Islet precursor cell (in vitro differentiated cells): ENCODE results near the gene ELL3.
"Not testable (repeated sequence)": the region's sequence is repeated elsewhere in the genome, so short reads cannot be mapped to it uniquely, and the experiment has no call there.

Experiments
- DNase-seq: peaks from one replicate; pipeline ENCODE4 v3.0.0-alpha.2; 2018

ELL3 gene, protein sequence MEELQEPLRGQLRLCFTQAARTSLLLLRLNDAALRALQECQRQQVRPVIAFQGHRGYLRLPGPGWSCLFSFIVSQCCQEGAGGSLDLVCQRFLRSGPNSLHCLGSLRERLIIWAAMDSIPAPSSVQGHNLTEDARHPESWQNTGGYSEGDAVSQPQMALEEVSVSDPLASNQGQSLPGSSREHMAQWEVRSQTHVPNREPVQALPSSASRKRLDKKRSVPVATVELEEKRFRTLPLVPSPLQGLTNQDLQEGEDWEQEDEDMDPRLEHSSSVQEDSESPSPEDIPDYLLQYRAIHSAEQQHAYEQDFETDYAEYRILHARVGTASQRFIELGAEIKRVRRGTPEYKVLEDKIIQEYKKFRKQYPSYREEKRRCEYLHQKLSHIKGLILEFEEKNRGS

DNA sequence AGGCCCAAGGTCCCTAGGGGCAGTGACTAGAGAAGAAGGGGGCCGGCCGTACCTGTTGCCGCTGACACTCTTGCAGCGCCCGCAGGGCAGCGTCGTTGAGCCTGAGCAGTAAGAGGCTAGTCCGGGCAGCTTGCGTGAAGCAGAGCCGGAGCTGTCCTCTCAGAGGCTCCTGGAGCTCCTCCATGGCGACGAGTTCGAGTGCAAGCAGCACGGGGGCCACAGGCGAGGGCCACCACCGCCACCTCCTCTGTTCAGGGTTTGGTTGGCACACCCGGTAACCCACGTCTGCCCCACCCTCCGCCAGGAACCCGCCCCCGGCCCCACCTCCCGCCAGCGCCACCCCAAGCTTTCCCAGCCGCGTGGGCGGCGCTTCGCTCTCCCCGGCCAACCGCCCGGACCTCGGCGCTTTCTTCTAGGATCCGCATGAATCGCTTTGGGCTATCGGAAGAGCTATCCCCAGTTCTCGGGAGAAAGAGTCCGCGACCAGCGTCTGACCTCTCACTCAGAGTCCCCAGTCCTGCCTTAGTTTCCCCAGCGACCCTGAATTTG is at the start of gene ELL3:
TSS of gene ELL3 (minus strand) at position 249 of the 549 bp plus-strand sequence. CDS start at position 184, 65 bp downstream.
- peak; percentile 89 for DNase-seq

DNA sequence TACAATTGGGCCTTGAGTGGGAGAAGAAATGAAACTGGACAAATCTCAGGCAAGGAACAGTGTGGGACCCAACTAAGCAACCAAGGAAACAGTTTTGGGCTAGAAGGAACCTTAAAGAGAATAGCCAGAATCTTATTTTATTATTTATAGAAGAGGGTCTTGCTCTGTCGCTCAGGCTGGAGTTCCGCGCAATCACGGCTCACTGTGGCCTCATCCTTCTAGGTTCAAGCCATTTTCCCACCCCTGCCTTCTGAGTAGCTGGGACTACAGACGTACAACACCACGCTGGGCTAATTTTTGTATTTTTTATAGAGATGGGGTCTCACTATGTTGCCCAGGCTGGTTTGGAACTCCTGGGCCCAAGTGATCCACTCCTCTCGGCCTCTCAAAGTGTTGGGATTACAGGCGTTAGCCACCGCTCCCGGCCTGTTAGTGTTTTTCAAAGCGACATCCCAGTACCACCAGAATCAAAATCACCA is 49.3 kb upstream of the ELL3 start:
- no peak for DNase-seq

DNA sequence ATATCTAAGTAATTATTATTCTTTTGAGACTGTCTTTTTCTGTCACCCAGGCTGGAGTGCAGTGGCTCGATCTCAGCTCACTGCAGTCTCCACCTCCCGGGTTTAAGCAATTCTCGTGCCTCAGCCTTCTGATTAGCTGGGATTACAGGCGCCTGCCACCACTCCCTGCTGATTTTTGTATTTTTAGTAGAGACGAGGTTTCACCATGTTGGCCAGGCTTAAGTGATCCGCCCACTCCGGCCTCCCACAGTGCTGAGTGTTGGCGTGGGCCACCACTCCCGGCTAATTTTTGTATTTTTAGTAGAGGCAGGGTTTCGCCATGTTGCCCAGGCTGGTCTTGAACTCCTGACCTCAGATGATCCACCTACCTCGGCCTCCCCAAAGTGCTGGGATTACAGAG is 48.5 kb upstream of the ELL3 start:
- DNase-seq = not testable (repeated sequence)

DNA sequence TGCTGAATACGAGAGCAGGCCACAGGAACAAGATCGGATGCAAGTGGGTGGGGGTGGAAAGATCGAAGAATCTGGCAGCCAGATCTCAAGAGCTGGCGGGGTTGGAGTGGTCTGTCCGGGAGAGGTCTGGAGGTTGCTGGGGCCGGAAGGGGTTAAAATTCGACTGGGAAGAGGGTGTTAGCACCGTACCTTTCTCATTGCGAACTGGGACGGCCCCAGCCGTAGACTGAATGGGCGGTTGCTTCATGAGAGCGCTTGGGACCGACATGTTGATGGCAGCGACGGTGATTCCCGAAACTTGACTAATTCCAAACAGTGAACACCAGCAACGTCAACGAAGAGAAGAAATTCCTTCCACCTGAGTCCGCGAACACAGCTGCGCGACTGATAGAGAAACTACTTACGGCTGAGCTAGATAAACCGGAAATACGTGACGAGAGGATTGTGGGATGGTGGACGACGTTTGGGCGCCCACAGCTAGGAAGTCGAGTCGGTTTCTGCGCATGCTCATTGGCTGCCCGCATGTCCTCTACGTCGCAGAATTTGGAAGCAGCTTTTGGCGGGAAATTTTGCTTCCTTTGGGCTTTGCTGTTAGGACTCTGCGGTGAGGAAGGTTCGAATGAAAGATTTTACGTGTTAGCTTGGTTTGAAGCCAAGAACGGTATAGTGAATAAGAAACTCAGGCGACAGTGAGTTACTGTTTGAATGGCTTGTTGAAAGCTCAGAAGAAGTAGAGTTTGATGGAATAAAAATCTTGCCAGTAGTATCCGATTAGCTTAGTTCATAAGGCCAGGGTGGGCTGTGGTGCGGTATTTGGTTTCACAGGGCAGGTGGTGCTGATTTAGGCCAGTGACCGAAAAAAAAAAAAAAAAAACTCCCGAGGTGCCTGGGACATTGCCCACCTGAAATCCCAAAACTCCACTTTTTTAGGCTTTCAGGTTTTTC is 47.8 kb upstream of the ELL3 start, which contains the start of gene MFAP1:
TSS of gene MFAP1 (minus strand) at position 389 of the 945 bp plus-strand sequence. CDS start at position 268, 121 bp downstream.
- peak; percentile 93 for DNase-seq

DNA sequence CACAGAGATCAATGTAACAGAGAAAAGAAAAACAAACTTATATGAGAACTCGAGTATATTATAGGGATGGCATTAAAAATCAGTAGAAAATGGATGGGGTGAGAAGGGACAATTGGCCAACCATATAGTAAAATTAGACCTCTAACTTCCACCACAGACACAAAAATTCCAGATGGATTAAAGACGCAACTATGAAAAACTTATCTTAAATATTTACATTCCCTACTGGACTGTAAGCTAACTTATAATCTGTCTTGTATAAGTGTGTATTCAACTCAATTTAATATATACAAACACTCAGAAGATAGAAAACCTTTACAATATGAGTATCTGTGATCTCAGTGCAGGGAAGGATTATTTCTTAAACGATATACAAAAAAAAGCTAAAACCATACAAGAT is 44.7 kb upstream of the ELL3 start:
- no peak for DNase-seq

DNA sequence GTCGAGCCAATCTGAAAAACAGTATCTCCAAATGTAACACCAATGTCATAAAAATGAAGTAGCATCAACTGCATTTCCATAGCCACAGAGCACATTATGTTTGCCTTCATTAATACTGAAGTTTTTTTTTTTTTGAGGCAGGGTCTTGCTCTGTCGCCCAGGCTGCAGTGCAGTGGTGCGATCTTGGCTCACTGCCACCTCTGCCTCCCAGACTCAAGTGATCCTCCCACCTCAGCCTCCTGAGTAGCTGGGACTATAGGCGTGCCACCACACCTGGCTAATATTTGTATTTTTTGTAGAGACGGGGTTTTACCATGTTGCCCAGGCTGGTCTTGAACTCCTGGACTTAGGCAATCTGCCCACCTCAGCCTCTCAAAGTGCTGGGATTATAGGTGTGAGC is 38.3 kb upstream of the ELL3 start:
- not testable (repeated sequence) for DNase-seq

DNA sequence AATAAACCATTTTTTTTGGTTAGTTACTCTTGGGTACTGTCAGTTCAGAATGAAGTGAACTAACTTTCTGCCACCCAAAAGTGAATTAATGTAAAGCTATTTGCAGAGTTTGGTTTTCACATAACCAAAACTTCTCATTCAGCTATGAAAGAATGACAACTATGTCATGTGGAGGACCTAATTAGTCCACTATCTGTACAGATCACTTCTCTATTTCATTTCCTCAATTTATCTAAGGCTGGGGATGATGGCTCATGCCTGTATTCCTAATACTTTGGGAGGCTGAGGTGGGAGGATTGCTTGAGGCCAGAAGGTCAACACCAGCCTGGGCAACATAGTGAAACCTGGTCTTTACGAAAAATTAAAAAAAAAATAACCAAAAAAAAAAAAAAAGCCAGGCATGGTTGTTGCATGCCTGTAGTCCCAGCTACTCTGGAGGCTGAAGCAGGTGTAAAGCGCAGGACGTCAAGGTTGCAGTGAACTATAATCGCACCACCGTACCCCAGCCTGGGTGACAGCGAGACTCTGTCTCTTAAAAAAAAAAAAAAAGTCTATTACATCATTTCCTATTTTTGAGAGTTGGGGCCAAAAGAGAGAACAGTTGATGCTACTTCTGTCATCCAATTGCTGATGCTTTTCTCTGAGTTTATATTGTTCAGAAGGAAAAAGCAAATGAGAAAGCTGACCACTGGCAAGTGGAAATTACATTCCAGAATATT is 32.4 kb upstream of the ELL3 start:
- DNase-seq = no peak

DNA sequence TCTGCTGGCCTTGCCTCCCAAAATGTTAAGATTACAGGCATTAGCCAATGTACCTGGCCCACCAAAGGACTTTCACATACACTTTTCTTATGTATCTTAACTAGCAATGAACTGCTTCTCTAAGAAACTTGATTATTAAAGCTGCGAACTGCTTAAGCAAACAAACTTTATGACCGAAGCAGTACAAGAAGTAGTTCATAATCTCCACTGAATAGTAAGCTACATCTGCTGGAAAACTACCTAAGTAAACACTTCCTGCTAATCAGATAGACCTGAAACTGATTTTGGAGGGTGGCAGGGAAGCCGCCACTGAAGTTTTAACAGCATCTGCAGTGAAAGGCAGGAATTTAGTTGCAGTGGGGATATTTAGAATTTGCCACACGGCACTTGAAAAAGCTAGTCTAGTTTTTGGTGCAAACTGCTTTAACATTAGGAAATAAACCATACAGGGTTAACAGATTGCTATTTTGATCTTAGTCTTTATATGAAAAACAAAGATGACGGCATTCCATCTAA is 31.7 kb upstream of the ELL3 start:
- DNase-seq = no peak

DNA sequence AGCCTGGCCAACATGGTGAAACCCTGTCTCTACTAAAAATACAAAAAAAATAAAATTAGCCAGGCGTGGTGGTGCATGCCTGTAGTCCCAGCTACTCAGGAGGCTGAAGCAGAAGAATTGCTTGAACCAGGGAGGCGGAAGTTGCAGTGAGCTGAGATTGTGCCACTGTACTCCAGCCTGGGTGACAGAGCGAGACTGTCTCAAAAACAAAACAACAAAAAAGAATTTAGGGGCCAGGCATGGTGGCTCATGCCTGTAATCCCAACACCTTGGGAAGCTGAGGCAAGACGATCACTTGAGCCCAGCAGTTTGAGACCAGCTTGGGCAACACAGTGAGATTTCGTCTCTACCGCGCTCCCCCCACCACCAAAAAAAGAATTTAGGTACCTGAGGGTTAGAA is 25.9 kb upstream of the ELL3 start:
- DNase-seq = not testable (repeated sequence)

DNA sequence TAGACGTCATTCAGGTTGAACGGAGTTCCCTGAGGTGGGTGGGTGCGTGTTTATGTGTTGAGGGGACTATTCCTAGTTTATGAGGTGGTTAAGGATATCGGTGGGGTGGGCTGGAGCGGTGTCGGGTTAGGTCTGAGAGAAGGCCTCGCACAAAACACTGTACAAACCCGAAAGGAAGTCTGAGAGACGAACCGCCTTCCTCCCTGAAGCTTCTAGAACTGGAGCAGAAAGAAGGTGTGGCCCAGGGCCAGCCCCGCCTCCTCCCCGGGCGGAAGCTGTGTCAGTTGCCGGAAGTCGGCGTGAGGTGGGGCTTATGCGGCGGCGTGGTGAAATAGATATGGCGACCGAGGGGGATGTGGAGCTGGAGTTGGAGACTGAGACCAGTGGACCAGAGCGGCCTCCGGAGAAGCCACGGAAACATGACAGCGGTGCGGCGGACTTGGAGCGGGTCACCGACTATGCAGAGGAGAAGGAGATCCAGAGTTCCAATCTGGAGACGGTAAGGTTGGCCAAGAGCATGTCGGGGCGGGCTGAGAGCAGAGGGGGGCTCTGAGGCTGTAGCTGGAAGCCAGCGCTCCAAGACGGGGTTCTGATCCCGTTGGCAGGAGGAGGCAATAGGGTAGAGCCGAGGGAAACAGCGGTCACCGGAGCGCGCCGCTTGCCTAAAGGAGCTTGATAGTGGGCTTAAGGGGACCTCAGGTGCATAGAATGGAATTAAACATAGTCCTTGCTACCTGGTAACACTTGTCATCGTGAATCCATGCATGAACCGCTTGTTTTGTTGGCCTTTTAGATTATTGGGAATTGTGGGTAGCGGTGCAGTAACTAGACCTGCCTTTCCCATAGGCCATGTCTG is 23.7 kb upstream of the ELL3 start, which contains the start of gene HYPK:
TSS of gene HYPK (plus strand) at position 314 of the 856 bp plus-strand sequence. CDS start at position 338, 24 bp downstream.
- DNase-seq = peak; percentile 94

DNA sequence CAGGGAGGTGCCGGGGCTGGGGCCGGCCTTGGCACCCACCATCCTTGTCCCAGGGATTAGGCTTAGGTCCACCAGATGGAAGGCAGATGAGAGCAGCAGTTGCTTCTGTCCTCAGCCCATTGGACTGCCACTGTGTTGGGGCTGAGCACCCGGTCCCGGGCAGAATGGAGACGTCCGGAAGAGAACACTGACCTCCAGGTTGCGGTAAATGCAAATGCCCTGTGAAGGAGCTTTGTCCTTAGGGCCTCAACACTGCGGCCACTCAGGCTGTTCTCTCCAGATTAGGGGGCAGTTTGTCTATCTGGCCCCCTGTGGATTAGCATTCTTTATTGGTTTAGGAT is 23.1 kb upstream of the ELL3 start, which contains the start of gene SERINC4:
TSS of gene SERINC4 (minus strand) at position 276 of the 341 bp plus-strand sequence. CDS start at position 42, 234 bp downstream.
- no peak for DNase-seq

DNA sequence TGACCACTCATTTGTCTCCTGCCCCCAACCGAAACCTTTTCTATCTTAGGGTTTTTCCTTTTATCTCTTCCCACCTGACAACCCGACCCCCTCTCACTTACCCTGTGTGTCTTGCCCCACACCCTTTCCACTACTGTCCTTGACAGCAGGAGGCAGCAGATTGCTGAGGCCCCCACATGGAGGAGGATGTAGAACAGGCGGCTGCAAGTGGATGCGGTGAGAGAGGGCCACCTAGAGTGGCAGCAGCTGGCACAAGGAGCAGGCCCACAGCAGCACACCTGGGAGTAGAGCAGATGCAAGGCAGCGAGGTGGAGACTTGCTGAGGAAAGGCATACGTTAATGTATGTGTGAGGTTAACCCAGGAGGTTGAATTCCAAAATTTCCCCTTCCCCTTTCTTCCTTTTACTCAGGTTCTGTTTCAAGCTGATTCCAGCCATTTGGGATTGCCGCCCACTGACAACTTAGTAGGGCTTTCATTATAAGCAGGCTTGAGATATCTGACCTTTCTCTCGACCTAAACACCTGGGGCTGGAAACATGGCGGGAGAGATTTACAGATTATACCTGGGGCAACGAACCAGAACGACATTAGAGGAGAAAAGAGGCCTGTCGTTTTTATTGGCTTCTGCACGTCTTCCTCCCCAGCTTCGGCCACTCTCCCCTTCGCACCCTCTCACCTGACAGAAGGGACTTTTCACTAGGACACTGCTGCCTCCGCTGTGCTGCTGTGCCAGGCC is 22.6 kb upstream of the ELL3 start:
- DNase-seq = no peak

DNA sequence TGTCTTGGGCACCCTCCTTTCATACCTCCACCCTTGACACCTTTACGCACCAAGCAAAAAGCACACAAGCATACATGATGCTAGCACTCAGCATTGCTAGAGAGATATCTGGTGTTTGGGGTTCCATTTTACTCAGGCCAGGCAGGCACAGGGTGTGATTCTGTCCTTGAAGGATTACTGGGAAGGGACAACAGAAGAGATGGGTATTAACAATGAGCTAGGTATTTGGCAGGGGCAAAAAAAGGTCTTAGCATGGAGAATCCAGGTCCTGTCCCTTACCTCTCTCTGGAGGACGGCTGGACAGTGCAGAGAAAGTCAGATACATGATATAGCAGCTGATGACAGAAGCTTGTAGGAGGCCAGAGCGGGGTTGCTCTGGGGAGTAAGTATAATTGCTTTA is 19.8 kb upstream of the ELL3 start:
- no peak for DNase-seq

DNA sequence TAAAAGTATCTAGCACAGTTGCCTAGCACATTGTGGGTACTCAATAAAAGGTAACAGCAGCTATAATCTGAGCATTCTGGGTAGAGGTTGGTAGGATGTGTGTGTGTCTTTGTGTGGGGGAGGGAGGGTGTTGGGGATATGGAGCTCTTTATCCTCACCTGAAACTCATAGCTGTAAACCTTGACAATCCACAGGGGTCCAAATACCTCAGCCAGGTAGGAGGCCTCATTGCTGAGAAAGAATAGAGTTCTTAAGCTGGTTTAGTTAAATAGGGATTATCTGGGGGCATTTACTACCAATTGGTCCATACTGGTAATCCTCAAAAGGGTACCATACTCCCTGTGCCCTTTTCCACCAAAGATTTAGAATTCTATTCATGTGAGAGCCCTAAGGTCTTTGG is 19.2 kb upstream of the ELL3 start:
- DNase-seq = no peak

DNA sequence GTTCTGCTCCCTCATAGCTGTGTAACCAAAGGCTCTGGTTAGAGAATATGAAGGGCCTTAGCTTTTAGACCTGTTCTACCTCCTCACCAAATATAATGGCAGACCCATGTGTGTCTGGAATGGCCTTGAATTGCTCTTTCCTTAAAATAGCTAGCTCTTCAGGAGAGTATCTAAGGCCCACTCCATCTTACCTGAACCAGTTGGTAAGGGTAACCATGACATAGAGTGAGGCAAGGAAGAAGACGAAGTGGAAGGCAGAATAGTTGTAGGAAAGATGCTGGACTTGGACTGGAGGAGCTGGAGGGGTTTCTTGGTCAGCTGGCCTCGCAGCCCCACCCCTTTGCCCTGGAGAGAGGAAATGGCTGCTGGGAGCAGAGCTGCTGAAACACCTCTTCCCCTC is 18.4 kb upstream of the ELL3 start:
- no peak for DNase-seq

DNA sequence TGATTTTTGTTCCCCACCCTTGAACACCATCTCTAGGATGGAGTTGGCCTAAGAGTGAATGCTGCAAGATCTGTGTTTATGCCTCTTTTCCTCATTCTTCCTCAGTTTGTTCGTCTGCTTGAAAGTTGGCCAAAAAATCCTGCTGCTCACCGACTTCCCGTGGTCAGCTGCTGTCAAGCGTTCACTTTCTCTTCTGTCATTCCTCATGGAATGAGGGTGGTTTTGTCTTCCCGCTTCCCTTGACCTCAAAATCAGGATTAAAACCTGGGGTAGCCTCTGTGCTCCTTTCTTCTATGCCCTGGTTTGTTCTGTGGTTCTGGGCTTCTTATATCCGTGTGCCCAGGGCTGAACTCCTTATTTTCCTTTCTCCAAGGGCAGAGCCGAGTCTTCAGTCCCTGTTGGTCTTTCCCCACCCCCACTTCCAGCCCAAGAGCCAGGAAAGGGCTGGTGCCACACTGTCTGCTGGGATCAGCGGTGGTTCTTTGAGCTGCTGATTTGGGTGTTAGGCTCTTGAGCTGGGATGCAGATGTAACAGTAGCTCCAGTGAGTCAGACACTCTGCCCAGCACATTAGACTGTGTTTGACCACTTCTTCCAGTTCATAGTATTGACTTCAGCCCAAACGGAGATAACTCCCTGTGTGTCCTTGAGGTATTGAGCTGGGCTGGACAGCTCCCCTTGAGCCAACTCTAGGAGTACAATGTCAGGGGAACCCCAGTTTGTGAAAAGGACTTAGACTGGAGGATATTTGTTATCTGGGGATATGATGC is 17.7 kb upstream of the ELL3 start:
- DNase-seq = peak; percentile 61

DNA sequence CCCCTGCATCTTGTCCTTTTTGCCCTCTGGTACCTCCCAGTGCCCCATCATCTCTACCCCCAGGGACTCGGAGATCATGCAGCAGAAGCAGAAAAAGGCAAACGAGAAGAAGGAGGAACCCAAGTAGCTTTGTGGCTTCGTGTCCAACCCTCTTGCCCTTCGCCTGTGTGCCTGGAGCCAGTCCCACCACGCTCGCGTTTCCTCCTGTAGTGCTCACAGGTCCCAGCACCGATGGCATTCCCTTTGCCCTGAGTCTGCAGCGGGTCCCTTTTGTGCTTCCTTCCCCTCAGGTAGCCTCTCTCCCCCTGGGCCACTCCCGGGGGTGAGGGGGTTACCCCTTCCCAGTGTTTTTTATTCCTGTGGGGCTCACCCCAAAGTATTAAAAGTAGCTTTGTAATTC is 16.9 kb upstream of the ELL3 start:
- DNase-seq = no peak

DNA sequence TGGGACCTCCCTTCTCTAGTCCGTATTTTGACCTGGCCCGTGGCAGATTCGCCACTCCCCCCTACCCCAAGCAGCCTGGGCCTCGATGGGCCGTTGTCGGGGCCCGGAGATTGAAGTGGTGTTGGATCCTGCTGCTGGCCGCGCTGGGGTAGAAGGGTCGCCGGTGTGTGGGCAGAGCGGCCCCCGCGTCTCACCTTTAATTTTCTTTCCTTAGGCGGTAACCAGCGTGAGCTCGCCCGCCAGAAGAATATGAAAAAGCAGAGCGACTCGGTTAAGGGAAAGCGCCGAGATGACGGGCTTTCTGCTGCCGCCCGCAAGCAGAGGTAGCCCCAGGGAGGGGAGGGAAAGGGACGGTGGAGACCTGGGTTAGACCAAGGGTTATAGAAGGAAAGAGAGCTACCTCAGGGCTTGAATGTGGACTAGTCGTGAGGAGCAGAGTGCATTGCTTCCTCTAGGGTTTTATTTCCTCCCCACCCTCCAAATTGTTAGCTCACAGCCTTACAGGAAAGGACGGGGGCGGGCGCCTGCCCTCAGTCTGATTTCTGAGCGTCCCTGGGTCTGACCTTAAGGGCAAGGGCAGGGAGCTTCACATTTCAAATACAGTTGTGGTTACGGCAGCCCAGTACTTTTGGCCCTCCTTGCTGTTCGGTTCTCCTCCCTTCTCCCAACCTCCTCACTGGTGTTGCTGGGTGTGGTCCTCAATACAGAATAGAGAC is 16.2 kb upstream of the ELL3 start:
- DNase-seq = no peak
